Keratinocyte (primary cell): ENCODE measurements around the gene HSPB9. TPM values are rescaled to one million over a fixed set of nuclear protein-coding genes. Genes with fewer than 3 reads are reported as not detected.

Experiments
- DNase-seq: peaks from one replicate; pipeline ENCODE4 v3.0.0-alpha.2; 2011; ENCODE audit warnings: low read depth, missing footprints, low spot score
- FAIRE-seq: peaks from 2 replicates; lab custom pipeline; 2011; peaks lifted over from hg19 to GRCh38; lab: Jason Lieb, UNC
- H2AFZ ChIP-seq: 2 replicates; pipeline ENCODE4 v1.6.0; 2012; ENCODE audit warnings: low read length, control low read depth, inconsistent platforms; ENCODE audit not compliant: control insufficient read depth
- H3K27ac ChIP-seq: 2 replicates; pipeline ENCODE4 v1.5.1; 2011; ENCODE audit warnings: low read length; ENCODE audit not compliant: control insufficient read depth, insufficient read depth
- H3K27me3 ChIP-seq: 3 replicates; pipeline ENCODE4 v1.6.0; 2011; ENCODE audit warnings: low read length; ENCODE audit not compliant: control insufficient read depth, insufficient read depth; ENCODE audit errors: extremely low read depth
- H3K36me3 ChIP-seq, 2 experiments: 2 replicates in 1 of 2; 3 replicates in 1 of 2; pipeline ENCODE4 v1.5.1; 2011; ENCODE audit warnings: low read length in 2 of 2, mild to moderate bottlenecking in 1 of 2; ENCODE audit not compliant: control insufficient read depth in 2 of 2, insufficient read depth in 2 of 2; ENCODE audit errors: extremely low read depth in 1 of 2
- H3K4me1 ChIP-seq: 3 replicates; pipeline ENCODE4 v1.5.1; 2011; ENCODE audit warnings: low read length; ENCODE audit not compliant: control insufficient read depth, insufficient read depth; ENCODE audit errors: extremely low read depth
- H3K4me2 ChIP-seq: 3 replicates; pipeline ENCODE4 v1.6.0; 2011; ENCODE audit warnings: low read depth, low read length; ENCODE audit not compliant: control insufficient read depth, insufficient read depth; ENCODE audit errors: extremely low read depth
- H3K4me3 ChIP-seq, 3 experiments: fragments of 200-600 bp in 1 of 3; sonication (generic) in 1 of 3; 2 replicates in 2 of 3; 3 replicates in 1 of 3; pipeline ENCODE4 v1.5.1; 2011 to 2016; ENCODE audit warnings: low read length in 3 of 3, mild to moderate bottlenecking in 3 of 3, control low read depth in 2 of 3, inconsistent platforms in 1 of 3, low read depth in 1 of 3, mixed read lengths in 1 of 3, mixed run types in 1 of 3, moderate library complexity in 1 of 3; ENCODE audit not compliant: control insufficient read depth in 2 of 3, insufficient read depth in 2 of 3; ENCODE audit errors: extremely low read depth in 1 of 3
- H3K79me2 ChIP-seq: 2 replicates; pipeline ENCODE4 v1.6.0; 2012; ENCODE audit warnings: low read length; ENCODE audit not compliant: control insufficient read depth, insufficient read depth
- H3K9ac ChIP-seq: 3 replicates; pipeline ENCODE4 v1.6.0; 2011; ENCODE audit warnings: low read length; ENCODE audit not compliant: control insufficient read depth, insufficient read depth; ENCODE audit errors: extremely low read depth
- H3K9me1 ChIP-seq: 3 replicates; pipeline ENCODE4 v1.6.0; 2011; ENCODE audit warnings: low read length; ENCODE audit not compliant: control insufficient read depth, insufficient read depth; ENCODE audit errors: extremely low read depth
- H3K9me3 ChIP-seq: 2 replicates; pipeline ENCODE4 v1.5.1; 2012; ENCODE audit warnings: low read depth, low read length; ENCODE audit not compliant: control insufficient read depth
- H4K20me1 ChIP-seq: 3 replicates; pipeline ENCODE4 v1.6.0; 2011; ENCODE audit warnings: low read length; ENCODE audit not compliant: control insufficient read depth, insufficient read depth; ENCODE audit errors: extremely low read depth
- CTCF ChIP-seq, 3 experiments: IDR thresholded peaks in 1 of 3; conservative IDR thresholded peaks in 1 of 3; optimal IDR thresholded peaks in 1 of 3; 2 replicates in 2 of 3; 3 replicates in 1 of 3; pipeline versions ENCODE3 to v1.5.1; 2011; ENCODE audit warnings: low read length in 3 of 3, mild to moderate bottlenecking in 3 of 3, moderate library complexity in 2 of 3, control low read depth in 1 of 3, inconsistent platforms in 1 of 3; ENCODE audit not compliant: insufficient read depth in 2 of 3; ENCODE audit errors: extremely low read depth in 1 of 3
- EZH2 ChIP-seq: IDR thresholded peaks from one replicate; pipeline ENCODE4 v1.6.1; 2012; ENCODE audit warnings: inconsistent platforms, mild to moderate bottlenecking, low read length, moderate library complexity
- dilution Hi-C: fragments of 300-500 bp; cut with MboI; formaldehyde crosslinking; loops from one replicate; pipeline ENCODE4 v1.7.0; 2020; ENCODE audit warnings: low sequenced_read_pairs; ENCODE audit not compliant: extremely low pct_ligation_motif_present
- polyA plus RNA-seq, 5 experiments: library from polyadenylated mRNA; depleted of rRNA in 3 of 5; stranded (reverse) in 3 of 5; stranded (forward) in 1 of 5; unstranded in 1 of 5; fragments of >200 nt; gene quantifications; 1 replicate in 1 of 5; 2 replicates in 3 of 5; 3 replicates in 1 of 5; pipeline versions ENCODE4 v1.2.1 to v1.2.3, GENCODE V29; 2011 to 2012; ENCODE audit warnings: missing spikeins in 2 of 5, low read depth in 1 of 5, low replicate concordance in 1 of 5

Gene HSPB9
- polyA plus RNA-seq, 1 donor (not counting 4 experiments of a cell fraction or from before 2014, with no cell fraction given), result not detected

DNA sequence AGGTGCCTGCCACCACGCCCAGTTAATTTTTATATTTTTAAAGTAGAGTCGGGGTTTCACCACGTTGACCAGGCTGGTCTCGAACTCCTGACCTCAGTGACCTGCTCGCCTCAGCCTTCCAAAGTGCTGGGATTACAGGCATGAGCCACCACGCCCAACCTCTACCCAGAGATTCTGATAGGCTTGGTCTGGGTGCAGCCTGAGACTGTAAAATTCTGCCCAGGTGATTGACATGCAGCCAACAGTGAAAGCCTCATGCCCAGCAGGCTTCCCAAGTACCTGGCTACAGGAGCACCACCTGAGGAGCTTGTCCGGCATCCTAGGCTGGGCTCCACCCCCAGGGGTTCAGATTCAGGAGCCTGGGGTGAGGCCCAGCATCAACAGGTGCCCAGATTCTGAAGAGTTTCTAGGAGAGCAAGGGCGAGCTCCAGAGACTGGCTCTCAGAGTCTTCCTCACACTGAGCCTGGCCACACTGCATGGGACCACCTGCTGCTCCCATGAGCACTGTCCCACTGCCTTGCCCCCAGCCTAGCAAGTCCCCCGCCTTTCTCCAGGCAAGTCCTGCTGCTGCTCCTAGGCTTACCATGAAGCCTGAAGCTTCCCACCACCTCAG, 41.0 kb upstream of the HSPB9 start:
- H3K9me3 ChIP-seq, result no peaks in the 10 kb centered on the region
- H3K9me1 ChIP-seq, result no peaks in the 10 kb centered on the region
- dilution Hi-C loops, result no loop called here
- FAIRE-seq (no peak), DNase-seq (no peak)
- H3K79me2 ChIP-seq, result no peaks in the 10 kb centered on the region
- no peak overlapping the region for H3K9ac ChIP-seq
- H4K20me1 ChIP-seq, result no peaks in the 10 kb centered on the region
- peaks cover 6% of the 10 kb centered on the region for H3K27me3 ChIP-seq
- no peak overlapping the region for H3K4me2 ChIP-seq
- H2AFZ ChIP-seq, result no peak overlapping the region
- H3K4me1 ChIP-seq, result no peaks in the 10 kb centered on the region
- no peaks in the 10 kb centered on the region for H3K36me3 ChIP-seq
- TF ChIP-seq CTCF (optimal IDR thresholded peaks at IDR 0.05 in 1 of 3, IDR thresholded peaks at IDR 0.05 in 1 of 3, conservative IDR thresholded peaks at IDR 0.05 in 1 of 3; ENCODE audit: extremely low read depth in 1 of 3, insufficient read depth in 2 of 3, low read length in 3 of 3), result no peak
- TF ChIP-seq EZH2, result no peak
- H3K27ac ChIP-seq, result no peak overlapping the region
- H3K4me3 ChIP-seq, result no peak overlapping the region

GRCh38 chr17:42087042-42087701, 35.4 kb upstream of the HSPB9 start:
- no peak overlapping the region for H2AFZ ChIP-seq
- H3K9ac ChIP-seq, result no peak overlapping the region
- no peaks in the 10 kb centered on the region for H4K20me1 ChIP-seq
- no peak for FAIRE-seq
- no peaks in the 10 kb centered on the region for H3K9me1 ChIP-seq
- DNase-seq, result no peak
- TF ChIP-seq EZH2 (no peak), CTCF (optimal IDR thresholded peaks at IDR 0.05 in 1 of 3, IDR thresholded peaks at IDR 0.05 in 1 of 3, conservative IDR thresholded peaks at IDR 0.05 in 1 of 3; ENCODE audit: extremely low read depth in 1 of 3, insufficient read depth in 2 of 3, low read length in 3 of 3) (no peak)
- no peaks in the 10 kb centered on the region for H3K4me1 ChIP-seq
- H3K27ac ChIP-seq, result no peak overlapping the region
- dilution Hi-C loops, result no loop called here
- H3K4me2 ChIP-seq, result no peak overlapping the region
- no peak overlapping the region for H3K4me3 ChIP-seq
- H3K9me3 ChIP-seq, result no peaks in the 10 kb centered on the region
- H3K79me2 ChIP-seq, result no peaks in the 10 kb centered on the region
- H3K36me3 ChIP-seq, result no peaks in the 10 kb centered on the region
- peaks cover 15% of the 10 kb centered on the region for H3K27me3 ChIP-seq
